ENCODE data around the gene PDE11A. TPM values are rescaled to one million over a fixed set of nuclear protein-coding genes. Genes with fewer than 3 reads are reported as not detected.

The PDE11A gene
- total RNA-seq, 2 donors from 2014 or later, result 0.28 to 3.5 TPM

DNA sequence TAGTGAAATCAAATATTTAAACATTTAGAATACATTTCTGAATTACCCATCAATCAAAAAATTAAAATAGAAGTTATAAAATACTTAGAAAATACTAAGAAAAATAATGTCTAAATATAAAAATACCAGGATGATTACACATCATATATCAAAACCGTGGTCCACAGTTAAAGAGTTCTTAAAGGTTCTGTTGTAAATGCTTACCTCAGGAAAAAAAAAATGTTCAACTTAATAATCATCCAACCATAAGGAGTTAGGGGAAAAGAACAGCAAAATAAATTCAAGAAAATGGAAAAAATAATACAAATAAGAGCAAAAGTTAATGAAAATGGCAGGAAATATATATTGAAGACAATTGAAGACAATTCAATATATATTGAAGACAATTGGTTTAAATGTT, 43.2 kb downstream of the PDE11A start:
- TF ChIP-seq CTCF (IDR thresholded peaks at IDR 0.05), result no peak
- Histone ChIP-seq H3K27ac (no peak overlapping the region), H3K4me3 (no peak overlapping the region), H3K27me3 (replicated peaks; ENCODE audit: insufficient read depth) (no peaks in the 10 kb centered on the region), H3K9me3 (no peaks in the 10 kb centered on the region), H3K36me3 (no peaks in the 10 kb centered on the region), H3K4me1 (ENCODE audit: control insufficient read depth in 1 of 2, low read depth in 2 of 2) (no peaks in the 10 kb centered on the region)
- DNase-seq (ENCODE audit: low spot score), result no peak
- ATAC-seq (ENCODE audit: insufficient number of reproducible peaks, low FRiP score, low read depth), result no peak

DNA sequence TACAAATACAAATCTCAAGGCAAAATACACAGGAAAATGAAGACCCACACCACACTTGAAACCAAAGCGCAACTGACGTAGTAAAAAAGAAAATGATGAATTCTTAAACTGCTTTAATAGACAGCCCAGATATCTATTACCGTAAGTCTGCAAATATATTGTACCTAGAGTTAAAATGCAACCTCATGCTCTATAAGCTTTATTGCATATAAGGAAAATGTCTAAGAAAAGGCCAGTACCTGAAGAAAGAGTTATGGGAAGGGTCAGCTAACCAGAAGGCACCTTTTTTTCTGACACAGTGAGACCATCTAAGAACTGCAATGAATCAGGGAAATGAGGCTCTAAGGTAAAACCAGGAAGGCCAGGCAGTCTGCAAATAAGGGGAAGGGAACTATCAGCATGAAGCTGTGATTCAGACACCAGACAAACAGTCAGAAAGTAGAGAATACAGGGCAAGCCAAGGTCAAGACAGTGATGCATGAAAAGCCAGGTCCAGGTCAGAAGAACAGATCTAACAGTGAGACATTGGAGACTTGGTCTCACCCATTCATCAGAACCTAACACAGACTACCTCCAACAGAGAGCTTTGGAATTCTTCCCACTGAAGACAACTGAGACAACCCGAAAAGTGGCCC, 46.9 kb downstream of the PDE11A start:
- Histone ChIP-seq H3K27me3 (replicated peaks; ENCODE audit: insufficient read depth) (no peaks in the 10 kb centered on the region), H3K36me3 (no peaks in the 10 kb centered on the region), H3K4me3 (no peak overlapping the region), H3K27ac (no peak overlapping the region), H3K9me3 (no peaks in the 10 kb centered on the region), H3K4me1 (ENCODE audit: control insufficient read depth in 1 of 2, low read depth in 2 of 2) (no peaks in the 10 kb centered on the region)
- no peak for TF ChIP-seq CTCF (IDR thresholded peaks at IDR 0.05)
- ATAC-seq (ENCODE audit: insufficient number of reproducible peaks, low FRiP score, low read depth) (no peak), DNase-seq (ENCODE audit: low spot score) (no peak)

GRCh38 chr2:178018141-178018540, 54.4 kb downstream of the PDE11A start:
- H3K4me1 ChIP-seq (ENCODE audit: control insufficient read depth in 1 of 2, low read depth in 2 of 2), result no peaks in the 10 kb centered on the region
- H3K9me3 ChIP-seq, result no peaks in the 10 kb centered on the region
- no peak overlapping the region for H3K4me3 ChIP-seq
- H3K27me3 ChIP-seq (replicated peaks; ENCODE audit: insufficient read depth), result no peaks in the 10 kb centered on the region
- ATAC-seq (ENCODE audit: insufficient number of reproducible peaks, low FRiP score, low read depth), result no peak
- no peak overlapping the region for H3K27ac ChIP-seq
- no peaks in the 10 kb centered on the region for H3K36me3 ChIP-seq
- TF ChIP-seq CTCF (IDR thresholded peaks at IDR 0.05), result no peak
- DNase-seq (ENCODE audit: low spot score), result no peak

DNA sequence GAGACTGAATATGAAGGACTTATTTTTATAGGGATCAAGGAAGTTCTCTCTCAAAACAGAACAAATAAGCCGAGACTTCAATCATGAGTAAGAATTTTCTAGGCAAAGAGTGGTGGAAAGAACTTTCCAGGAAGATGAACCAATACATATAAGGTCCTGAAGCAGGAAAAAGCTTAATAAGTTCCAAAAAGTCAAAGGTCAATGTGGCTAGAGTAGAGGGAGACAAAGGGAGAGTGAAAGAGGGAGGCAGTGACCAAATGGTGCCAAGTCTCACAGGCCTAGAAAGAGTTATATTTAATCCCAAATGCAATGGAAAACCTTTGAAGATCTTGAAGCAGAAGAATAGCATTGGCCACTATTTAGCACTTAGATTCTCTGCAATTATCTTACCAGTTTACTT, 56.0 kb downstream of the PDE11A start:
- ATAC-seq (ENCODE audit: insufficient number of reproducible peaks, low FRiP score, low read depth), result no peak
- no peaks in the 10 kb centered on the region for H3K9me3 ChIP-seq
- H3K4me3 ChIP-seq, result no peak overlapping the region
- no peak for TF ChIP-seq CTCF (IDR thresholded peaks at IDR 0.05)
- H3K27ac ChIP-seq, result no peak overlapping the region
- DNase-seq (ENCODE audit: low spot score), result no peak
- no peaks in the 10 kb centered on the region for H3K27me3 ChIP-seq (replicated peaks; ENCODE audit: insufficient read depth)
- no peaks in the 10 kb centered on the region for H3K36me3 ChIP-seq
- H3K4me1 ChIP-seq (ENCODE audit: control insufficient read depth in 1 of 2, low read depth in 2 of 2), result no peaks in the 10 kb centered on the region

DNA sequence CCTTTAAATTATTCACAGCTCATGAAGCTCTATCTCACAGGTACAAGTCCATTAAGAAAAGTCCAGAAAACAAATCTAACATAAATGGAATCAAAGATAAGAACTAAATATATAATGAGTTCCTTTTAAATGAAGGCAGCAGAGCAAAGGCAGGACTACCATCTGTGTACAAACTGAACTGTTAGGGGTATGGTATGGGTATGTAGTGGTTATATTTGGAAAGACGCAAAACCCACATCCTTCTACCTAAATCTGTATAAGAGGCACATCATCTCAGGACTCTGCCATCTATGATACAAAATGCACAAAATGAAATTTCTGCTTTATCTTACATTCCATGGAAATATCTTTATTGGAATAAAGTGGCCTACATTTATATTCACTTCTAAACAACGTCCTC, 59.9 kb downstream of the PDE11A start:
- no peaks in the 10 kb centered on the region for H3K27me3 ChIP-seq (replicated peaks; ENCODE audit: insufficient read depth)
- TF ChIP-seq CTCF (IDR thresholded peaks at IDR 0.05), result no peak
- H3K4me3 ChIP-seq, result no peak overlapping the region
- H3K36me3 ChIP-seq, result no peaks in the 10 kb centered on the region
- ATAC-seq (ENCODE audit: insufficient number of reproducible peaks, low FRiP score, low read depth) (no peak), DNase-seq (ENCODE audit: low spot score) (no peak)
- H3K4me1 ChIP-seq (ENCODE audit: control insufficient read depth in 1 of 2, low read depth in 2 of 2), result no peaks in the 10 kb centered on the region
- H3K9me3 ChIP-seq, result no peaks in the 10 kb centered on the region
- H3K27ac ChIP-seq, result no peak overlapping the region

Measured in thoracic aorta (tissue), 2 donors.